ENCODE measurements around the gene ZEB1.
"Not testable (repeated sequence)": the region's sequence is repeated elsewhere in the genome, so short reads cannot be mapped to it uniquely, and the experiment has no call there.

Gene ZEB1

GRCh38 chr10:31362023-31362641, 43.1 kb downstream of the ZEB1 start:
- no peak for DNase-seq
- Histone ChIP-seq H3K27me3 (replicated peaks) (no peaks in the 10 kb centered on the region), H3K27ac (no peak overlapping the region), H3K36me3 (replicated peaks) (no peaks in the 10 kb centered on the region), H3K4me3 (ENCODE audit: low read depth, low read length) (no peak overlapping the region)
- no peak for TF ChIP-seq CTCF (IDR thresholded peaks at IDR 0.05; ENCODE audit: low read depth, low read length, missing control alignments)
- in situ Hi-C loops (cut with HindIII; ENCODE audit: low pct_ligation_motif_present, low sequenced_read_pairs): no loop called here

GRCh38 chr10:31363696-31364095, 44.7 kb downstream of the ZEB1 start:
- DNase-seq; H3K27ac ChIP-seq; in situ Hi-C loops (cut with HindIII; ENCODE audit: low pct_ligation_motif_present, low sequenced_read_pairs); H3K36me3 ChIP-seq (replicated peaks); H3K4me3 ChIP-seq (ENCODE audit: low read depth, low read length); H3K27me3 ChIP-seq (replicated peaks): not testable (repeated sequence)

GRCh38 chr10:31364238-31364637, 45.2 kb downstream of the ZEB1 start:
- H3K27ac ChIP-seq; H3K4me3 ChIP-seq (ENCODE audit: low read depth, low read length); DNase-seq; in situ Hi-C loops (cut with HindIII; ENCODE audit: low pct_ligation_motif_present, low sequenced_read_pairs); H3K27me3 ChIP-seq (replicated peaks); H3K36me3 ChIP-seq (replicated peaks): not testable (repeated sequence)

- in situ Hi-C loops (cut with HindIII; ENCODE audit: low pct_ligation_motif_present, low sequenced_read_pairs): no loop called here
- Histone ChIP-seq H3K27ac (no peak overlapping the region), H3K4me3 (ENCODE audit: low read depth, low read length) (no peak overlapping the region), H3K27me3 (replicated peaks) (no peaks in the 10 kb centered on the region), H3K36me3 (replicated peaks) (no peaks in the 10 kb centered on the region)
- no peak for DNase-seq
- TF ChIP-seq CTCF (IDR thresholded peaks at IDR 0.05; ENCODE audit: low read depth, low read length, missing control alignments): no peak
Observed at GRCh38 chr10:31366703-31367102, 47.7 kb downstream of the ZEB1 start.

- DNase-seq: no peak
- Histone ChIP-seq H3K27me3 (replicated peaks) (no peaks in the 10 kb centered on the region), H3K36me3 (replicated peaks) (no peaks in the 10 kb centered on the region), H3K4me3 (ENCODE audit: low read depth, low read length) (no peak overlapping the region), H3K27ac (no peak overlapping the region)
- no peak for TF ChIP-seq CTCF (IDR thresholded peaks at IDR 0.05; ENCODE audit: low read depth, low read length, missing control alignments)
- in situ Hi-C loops (cut with HindIII; ENCODE audit: low pct_ligation_motif_present, low sequenced_read_pairs): no loop called here
Observed at GRCh38 chr10:31368724-31369123, 49.7 kb downstream of the ZEB1 start.

- Histone ChIP-seq H3K27me3 (replicated peaks) (no peaks in the 10 kb centered on the region), H3K4me3 (ENCODE audit: low read depth, low read length) (no peak overlapping the region), H3K36me3 (replicated peaks) (no peaks in the 10 kb centered on the region), H3K27ac (no peak overlapping the region)
- in situ Hi-C loops (cut with HindIII; ENCODE audit: low pct_ligation_motif_present, low sequenced_read_pairs): no loop called here
- no peak for DNase-seq
- TF ChIP-seq CTCF (IDR thresholded peaks at IDR 0.05; ENCODE audit: low read depth, low read length, missing control alignments): no peak
Observed at GRCh38 chr10:31372439-31372838, 53.4 kb downstream of the ZEB1 start.

- no peaks in the 10 kb centered on the region for H3K27me3 ChIP-seq (replicated peaks)
- no peaks in the 10 kb centered on the region for H3K36me3 ChIP-seq (replicated peaks)
- DNase-seq: no peak
- no peak overlapping the region for H3K4me3 ChIP-seq (ENCODE audit: low read depth, low read length)
- no peak overlapping the region for H3K27ac ChIP-seq
- no peak for TF ChIP-seq CTCF (IDR thresholded peaks at IDR 0.05; ENCODE audit: low read depth, low read length, missing control alignments)
- in situ Hi-C loops (cut with HindIII; ENCODE audit: low pct_ligation_motif_present, low sequenced_read_pairs): no loop called here
Observed at GRCh38 chr10:31374146-31374696, 55.2 kb downstream of the ZEB1 start.

Data from brain microvascular endothelial cell (primary cell).